Thoracic aorta (tissue), 2 donors: ENCODE data around the gene ELP6. TPM values are rescaled to one million over a fixed set of nuclear protein-coding genes. Genes with fewer than 3 reads are reported as not detected.
"Not testable (repeated sequence)": the region's sequence is repeated elsewhere in the genome, so short reads cannot be mapped to it uniquely, and the experiment has no call there.

ENCODE experiments used
- ATAC-seq: fragments of 150-250 bp; one replicate; pipeline ENCODE4 v1.8.0; 2017; ENCODE audit warnings: low read depth; ENCODE audit not compliant: insufficient number of reproducible peaks, low FRiP score
- DNase-seq: peaks from one replicate; pipeline ENCODE4 v3.0.0-alpha.2; 2020; ENCODE audit warnings: low spot score
- H3K27ac ChIP-seq, 2 donors: fragments of 200-600 bp; sonication (generic); 1 replicate in 1 of 2; 2 replicates in 1 of 2; pipeline ENCODE4 v1.5.1; 2016; ENCODE audit warnings: mild to moderate bottlenecking in 2 of 2, moderate library complexity in 2 of 2
- H3K27me3 ChIP-seq: fragments of 200-600 bp; sonication (generic); replicated peaks from 2 replicates; pipeline ENCODE4 v1.6.0; 2016; ENCODE audit warnings: mild to moderate bottlenecking; ENCODE audit not compliant: insufficient read depth
- H3K36me3 ChIP-seq: fragments of 200-600 bp; sonication (generic); one replicate; pipeline ENCODE4 v1.5.1; 2016
- H3K4me1 ChIP-seq, 2 donors: fragments of 200-600 bp; sonication (generic); 1 replicate in 1 of 2; 2 replicates in 1 of 2; pipeline versions ENCODE4 v1.5.1 to v1.6.0; 2016; ENCODE audit warnings: low read depth in 2 of 2, mild to moderate bottlenecking in 1 of 2; ENCODE audit not compliant: control insufficient read depth in 1 of 2
- H3K4me3 ChIP-seq: fragments of 200-600 bp; sonication (generic); 2 replicates; pipeline ENCODE4 v1.5.1; 2016; ENCODE audit warnings: mild to moderate bottlenecking
- H3K9me3 ChIP-seq: fragments of 200-600 bp; sonication (generic); 2 replicates; pipeline ENCODE4 v1.5.1; 2016
- CTCF ChIP-seq: fragments of 200-600 bp; sonication (generic); IDR thresholded peaks from one replicate; pipeline ENCODE4 v1.5.1; 2019; ENCODE audit warnings: antibody characterized with exemption
- total RNA-seq, 2 donors: library from RNA; depleted of rRNA; stranded (reverse); fragments of >200 nt; gene quantifications; one replicate each; pipeline versions ENCODE4 v1.1.0 to v1.2.3, GENCODE V29; 2016

ELP6 gene
- total RNA-seq, 2 donors from 2014 or later: 16.5 to 28.7 TPM

- Histone ChIP-seq H3K27ac (no peak overlapping the region), H3K9me3 (no peaks in the 10 kb centered on the region), H3K36me3 (no peaks in the 10 kb centered on the region), H3K4me1 (no peaks in the 10 kb centered on the region), H3K27me3 (no peaks in the 10 kb centered on the region), H3K4me3 (no peak overlapping the region)
- TF ChIP-seq CTCF: no peak
- DNase-seq (no peak), ATAC-seq (no peak)
Observed at GRCh38 chr3:47464588-47464987, 48.9 kb downstream of the ELP6 start.

- not testable (repeated sequence) for ATAC-seq, H3K27ac ChIP-seq, H3K4me3 ChIP-seq, DNase-seq, H3K36me3 ChIP-seq, H3K4me1 ChIP-seq, H3K9me3 ChIP-seq, H3K27me3 ChIP-seq
Observed at GRCh38 chr3:47459534-47460085, 53.9 kb downstream of the ELP6 start.

- Histone ChIP-seq H3K27ac (no peak overlapping the region), H3K36me3 (no peaks in the 10 kb centered on the region), H3K4me3 (no peak overlapping the region), H3K9me3 (no peaks in the 10 kb centered on the region), H3K27me3 (no peaks in the 10 kb centered on the region), H3K4me1 (peaks cover 0 to 7% of the 10 kb centered on the region in 2 donors)
- no peak for ATAC-seq
- no peak for TF ChIP-seq CTCF
- DNase-seq: no peak
Observed at GRCh38 chr3:47456984-47457383, 56.5 kb downstream of the ELP6 start.

GRCh38 chr3:47455806-47456452 lies 57.6 kb downstream of the ELP6 start:
- Histone ChIP-seq H3K4me1 (peaks cover 0 to 7% of the 10 kb centered on the region in 2 donors), H3K27me3 (no peaks in the 10 kb centered on the region), H3K27ac (no peak overlapping the region), H3K9me3 (no peaks in the 10 kb centered on the region), H3K36me3 (no peaks in the 10 kb centered on the region), H3K4me3 (no peak overlapping the region)
- ATAC-seq: no peak
- TF ChIP-seq CTCF: no peak
- no peak for DNase-seq

- DNase-seq (no peak), ATAC-seq (no peak)
- H3K9me3 ChIP-seq: no peaks in the 10 kb centered on the region
- TF ChIP-seq CTCF: no peak
- H3K36me3 ChIP-seq: no peaks in the 10 kb centered on the region
- no peak overlapping the region for H3K4me3 ChIP-seq
- H3K27ac ChIP-seq: no peak overlapping the region
- no peaks in the 10 kb centered on the region for H3K27me3 ChIP-seq
- H3K4me1 ChIP-seq: peaks cover 0 to 7% of the 10 kb centered on the region in 2 donors
Observed at GRCh38 chr3:47452453-47453215, 60.9 kb downstream of the ELP6 start.

Other genes with a start within 250 kb of the ELP6 start
- 1 to 10 TPM in 1 of 2 donors, under 1 TPM in 1; 0.68 to 5.6 TPM for gene KIF9, start 230.9 kb downstream of the ELP6 start, total RNA-seq
- 10 to 100 TPM; 18.4 to 30.9 TPM for gene KLHL18, start 230.8 kb downstream of the ELP6 start, total RNA-seq
- gene PTPN23, start 132.7 kb downstream of the ELP6 start, total RNA-seq: 10 to 100 TPM; 32.2 to 50.4 TPM
- 100 to 1,000 TPM in 1 of 2 donors, 10 to 100 TPM in 1; 80.0 to 106 TPM for gene SCAP, start 37.8 kb downstream of the ELP6 start, total RNA-seq
- gene CSPG5, start 65.2 kb upstream of the ELP6 start, total RNA-seq: under 1 TPM; 0.14 to 0.92 TPM